Adrenal gland (tissue), 5 donors: Measurements from ENCODE around the gene EYS.

Experiments
- POLR2A ChIP-seq, 2 donors: fragments of 450-650 bp; IDR thresholded peaks; one replicate each; pipeline ENCODE4 v1.6.1; 2017; ENCODE audit warnings: antibody characterized with exemption in 2 of 2, mild to moderate bottlenecking in 2 of 2, moderate library complexity in 1 of 2
- TF ChIP-seq, protein P1 (sequence below), 6 experiments: fragments of 450-650 bp in 4 of 6; fragments of 200-600 bp in 2 of 6; sonication (generic) in 1 of 6; IDR thresholded peaks; 1 replicate in 5 of 6; 2 replicates in 1 of 6; pipeline versions ENCODE4 v1.5.1 to v1.8.0; 2016 to 2021; ENCODE audit warnings: antibody characterized with exemption in 6 of 6, mild to moderate bottlenecking in 2 of 6, moderate library complexity in 1 of 6
- donor health status: DM: no; HTN: no; CAD: no.

DNA sequence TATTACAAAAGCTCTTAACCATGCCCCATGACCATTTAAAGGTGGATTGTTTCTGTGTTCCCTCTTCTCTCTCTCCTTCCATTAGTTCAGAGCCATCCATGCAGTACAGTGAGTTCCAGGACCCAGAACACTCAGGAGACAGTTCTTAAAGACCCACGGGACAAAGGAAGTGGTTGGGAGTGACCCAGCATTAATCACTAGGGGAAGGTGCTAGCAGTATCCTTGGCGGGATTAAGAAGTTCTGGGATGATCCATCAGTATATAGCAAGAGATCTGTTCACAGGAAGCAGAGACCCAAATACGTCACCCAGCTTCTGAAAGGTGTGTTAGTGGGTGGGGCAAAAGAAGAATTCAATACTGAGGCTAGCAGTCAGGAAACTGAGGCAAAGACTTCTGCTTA lies 1917.3 kb downstream of the EYS start:
- TF ChIP-seq, protein P1, sequence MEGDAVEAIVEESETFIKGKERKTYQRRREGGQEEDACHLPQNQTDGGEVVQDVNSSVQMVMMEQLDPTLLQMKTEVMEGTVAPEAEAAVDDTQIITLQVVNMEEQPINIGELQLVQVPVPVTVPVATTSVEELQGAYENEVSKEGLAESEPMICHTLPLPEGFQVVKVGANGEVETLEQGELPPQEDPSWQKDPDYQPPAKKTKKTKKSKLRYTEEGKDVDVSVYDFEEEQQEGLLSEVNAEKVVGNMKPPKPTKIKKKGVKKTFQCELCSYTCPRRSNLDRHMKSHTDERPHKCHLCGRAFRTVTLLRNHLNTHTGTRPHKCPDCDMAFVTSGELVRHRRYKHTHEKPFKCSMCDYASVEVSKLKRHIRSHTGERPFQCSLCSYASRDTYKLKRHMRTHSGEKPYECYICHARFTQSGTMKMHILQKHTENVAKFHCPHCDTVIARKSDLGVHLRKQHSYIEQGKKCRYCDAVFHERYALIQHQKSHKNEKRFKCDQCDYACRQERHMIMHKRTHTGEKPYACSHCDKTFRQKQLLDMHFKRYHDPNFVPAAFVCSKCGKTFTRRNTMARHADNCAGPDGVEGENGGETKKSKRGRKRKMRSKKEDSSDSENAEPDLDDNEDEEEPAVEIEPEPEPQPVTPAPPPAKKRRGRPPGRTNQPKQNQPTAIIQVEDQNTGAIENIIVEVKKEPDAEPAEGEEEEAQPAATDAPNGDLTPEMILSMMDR (IDR thresholded peaks at IDR 0.05) = no peak
- no peak for TF ChIP-seq POLR2A (IDR thresholded peaks at IDR 0.05)
